HAP-1 (cell line): ENCODE measurements around the gene EBLN2.

Experiments
- DNase-seq, 2 experiments: peaks; one replicate each; pipeline ENCODE4 v3.0.0-alpha.2; 2016 to 2020; ENCODE audit warnings: low spot score in 2 of 2
- H3K27me3 ChIP-seq: fragments of 250-450 bp; sonication (Bioruptor Pico); 2 replicates; pipeline ENCODE4 v1.5.1; 2020; ENCODE audit warnings: low read depth, mild to moderate bottlenecking, moderate library complexity
- H3K36me3 ChIP-seq: fragments of 250-450 bp; sonication (Bioruptor Pico); replicated peaks from 2 replicates; pipeline ENCODE4 v1.5.1; 2020; ENCODE audit warnings: mild to moderate bottlenecking
- H3K4me1 ChIP-seq: fragments of 250-450 bp; sonication (Bioruptor Pico); 2 replicates; pipeline ENCODE4 v1.5.1; 2020; ENCODE audit warnings: mild to moderate bottlenecking
- H3K4me3 ChIP-seq: fragments of 250-450 bp; sonication (Bioruptor Pico); 2 replicates; pipeline ENCODE4 v1.5.1; 2020; ENCODE audit warnings: mild to moderate bottlenecking, moderate library complexity
- H3K9me3 ChIP-seq: fragments of 250-450 bp; sonication (Bioruptor Pico); 2 replicates; pipeline ENCODE4 v1.5.1; 2020; ENCODE audit warnings: mild to moderate bottlenecking, moderate library complexity
- in situ Hi-C: fragments of 300-500 bp; cut with MboI; formaldehyde crosslinking; loops from 3 replicates; pipeline ENCODE4 v1.14.3; 2020; ENCODE audit warnings: low sequenced_read_pairs, inconsistent platforms, mixed read lengths

Gene EBLN2

GRCh38 chr3:73061416-73061815 lies at the start of gene EBLN2:
EBLN2 (plus strand) TSS chr3:73061659; CDS start chr3:73062082, 423 bp downstream.
- Histone ChIP-seq H3K27me3 (no peaks in the 10 kb centered on the region), H3K9me3 (no peaks in the 10 kb centered on the region), H3K4me1 (peaks cover 27% of the 10 kb centered on the region), H3K36me3 (peaks cover 46% of the 10 kb centered on the region), H3K4me3 (no peak within 1 kb of the TSS)
- in situ Hi-C loops: no loop called here
- no peak for DNase-seq

- H3K4me1 ChIP-seq: peaks cover 5% of the 10 kb centered on the region; the same call in 1 of the 2 replicates
- H3K4me3 ChIP-seq: no peak overlapping the region
- no peaks in the 10 kb centered on the region for H3K9me3 ChIP-seq
- no peak for DNase-seq
- no peaks in the 10 kb centered on the region for H3K27me3 ChIP-seq
- in situ Hi-C loops: no loop called here
- H3K36me3 ChIP-seq: peaks cover 9% of the 10 kb centered on the region
These were observed 43.2 kb upstream of the EBLN2 start for GRCh38 chr3:73018298-73018697.

- Histone ChIP-seq H3K36me3 (peaks cover 9% of the 10 kb centered on the region), H3K4me1 (peaks cover 5% of the 10 kb centered on the region; the same call in 1 of the 2 replicates), H3K27me3 (no peaks in the 10 kb centered on the region), H3K9me3 (no peaks in the 10 kb centered on the region), H3K4me3 (no peak overlapping the region)
- in situ Hi-C loops: no loop called here
- DNase-seq: no peak
These were observed 42.5 kb upstream of the EBLN2 start for GRCh38 chr3:73018790-73019441.

- H3K27me3 ChIP-seq: no peaks in the 10 kb centered on the region
- no peak for DNase-seq
- no peaks in the 10 kb centered on the region for H3K9me3 ChIP-seq
- H3K4me3 ChIP-seq: no peak overlapping the region
- H3K4me1 ChIP-seq: peaks cover 5% of the 10 kb centered on the region
- in situ Hi-C loops: no loop called here
- H3K36me3 ChIP-seq: peaks cover 6% of the 10 kb centered on the region
These were observed 40.1 kb upstream of the EBLN2 start for GRCh38 chr3:73021301-73021835.

- no peaks in the 10 kb centered on the region for H3K27me3 ChIP-seq
- no peak for DNase-seq
- H3K4me1 ChIP-seq: peaks cover 7% of the 10 kb centered on the region
- H3K9me3 ChIP-seq: no peaks in the 10 kb centered on the region
- in situ Hi-C loops: no loop called here
- H3K36me3 ChIP-seq: no peaks in the 10 kb centered on the region; the same call in none of the 2 replicates
- no peak overlapping the region for H3K4me3 ChIP-seq
These were observed 36.6 kb upstream of the EBLN2 start for GRCh38 chr3:73024836-73025235.

- DNase-seq: no peak
- no peak overlapping the region for H3K4me3 ChIP-seq
- in situ Hi-C loops: no loop called here
- peaks cover 7% of the 10 kb centered on the region for H3K4me1 ChIP-seq
- no peaks in the 10 kb centered on the region for H3K27me3 ChIP-seq
- no peaks in the 10 kb centered on the region for H3K9me3 ChIP-seq
- no peaks in the 10 kb centered on the region; the same call in none of the 2 replicates for H3K36me3 ChIP-seq
These were observed 35.2 kb upstream of the EBLN2 start for GRCh38 chr3:73026111-73026759.

- Histone ChIP-seq H3K27me3 (no peaks in the 10 kb centered on the region), H3K36me3 (no peaks in the 10 kb centered on the region; the same call in none of the 2 replicates), H3K4me1 (peaks cover 7% of the 10 kb centered on the region), H3K9me3 (no peaks in the 10 kb centered on the region), H3K4me3 (no peak overlapping the region)
- DNase-seq: no peak
- in situ Hi-C loops: no loop called here
These were observed 34.7 kb upstream of the EBLN2 start for GRCh38 chr3:73026760-73027113.

GRCh38 chr3:73028803-73029202 lies 32.7 kb upstream of the EBLN2 start:
- in situ Hi-C loops: no loop called here
- no peak for DNase-seq
- H3K36me3 ChIP-seq: no peaks in the 10 kb centered on the region; the same call in none of the 2 replicates
- H3K27me3 ChIP-seq: no peaks in the 10 kb centered on the region
- peaks cover 3% of the 10 kb centered on the region for H3K4me1 ChIP-seq
- no peaks in the 10 kb centered on the region for H3K9me3 ChIP-seq
- H3K4me3 ChIP-seq: no peak overlapping the region

- Histone ChIP-seq H3K4me3 (no peak overlapping the region), H3K36me3 (no peaks in the 10 kb centered on the region; the same call in none of the 2 replicates), H3K4me1 (peaks cover 3% of the 10 kb centered on the region), H3K9me3 (no peaks in the 10 kb centered on the region), H3K27me3 (no peaks in the 10 kb centered on the region)
- in situ Hi-C loops: no loop called here
- no peak for DNase-seq
These were observed 32.1 kb upstream of the EBLN2 start for GRCh38 chr3:73029321-73029796.

- H3K9me3 ChIP-seq: no peaks in the 10 kb centered on the region
- no peaks in the 10 kb centered on the region for H3K27me3 ChIP-seq
- no peak overlapping the region for H3K4me3 ChIP-seq
- in situ Hi-C loops: no loop called here
- DNase-seq: no peak
- H3K4me1 ChIP-seq: peaks cover 3% of the 10 kb centered on the region
- no peaks in the 10 kb centered on the region; the same call in 1 of the 2 replicates for H3K36me3 ChIP-seq
These were observed 31.3 kb upstream of the EBLN2 start for GRCh38 chr3:73030073-73030597.

- peaks cover 14% of the 10 kb centered on the region for H3K4me1 ChIP-seq
- no peak for DNase-seq
- no peak overlapping the region for H3K4me3 ChIP-seq
- H3K27me3 ChIP-seq: no peaks in the 10 kb centered on the region
- H3K9me3 ChIP-seq: no peaks in the 10 kb centered on the region
- no peaks in the 10 kb centered on the region for H3K36me3 ChIP-seq
- in situ Hi-C loops: no loop called here
These were observed 29.8 kb upstream of the EBLN2 start for GRCh38 chr3:73031573-73032103.

GRCh38 chr3:73036694-73037591 lies 24.5 kb upstream of the EBLN2 start:
- Histone ChIP-seq H3K4me1 (peaks cover 39% of the 10 kb centered on the region), H3K36me3 (no peaks in the 10 kb centered on the region; the same call in 1 of the 2 replicates), H3K4me3 (no peak overlapping the region), H3K27me3 (no peaks in the 10 kb centered on the region), H3K9me3 (no peaks in the 10 kb centered on the region)
- DNase-seq: no peak
- in situ Hi-C loops: no loop called here

GRCh38 chr3:73041537-73041936 lies 19.9 kb upstream of the EBLN2 start:
- H3K9me3 ChIP-seq: no peaks in the 10 kb centered on the region
- H3K4me1 ChIP-seq: peaks cover 58% of the 10 kb centered on the region
- H3K4me3 ChIP-seq: no peak overlapping the region
- no peaks in the 10 kb centered on the region; the same call in 1 of the 2 replicates for H3K36me3 ChIP-seq
- DNase-seq: peak; percentile 31 to 57
- H3K27me3 ChIP-seq: no peaks in the 10 kb centered on the region
- in situ Hi-C loops: loop anchor here (10.0 kb wide), 1 partner anchor 97 kb away; no protein-coding TSS in a partner anchor
